Measurements from ENCODE around the gene PPP1R9B. TPM values are rescaled to one million over a fixed set of nuclear protein-coding genes. Genes with fewer than 3 reads are reported as not detected.

PPP1R9B gene, protein sequence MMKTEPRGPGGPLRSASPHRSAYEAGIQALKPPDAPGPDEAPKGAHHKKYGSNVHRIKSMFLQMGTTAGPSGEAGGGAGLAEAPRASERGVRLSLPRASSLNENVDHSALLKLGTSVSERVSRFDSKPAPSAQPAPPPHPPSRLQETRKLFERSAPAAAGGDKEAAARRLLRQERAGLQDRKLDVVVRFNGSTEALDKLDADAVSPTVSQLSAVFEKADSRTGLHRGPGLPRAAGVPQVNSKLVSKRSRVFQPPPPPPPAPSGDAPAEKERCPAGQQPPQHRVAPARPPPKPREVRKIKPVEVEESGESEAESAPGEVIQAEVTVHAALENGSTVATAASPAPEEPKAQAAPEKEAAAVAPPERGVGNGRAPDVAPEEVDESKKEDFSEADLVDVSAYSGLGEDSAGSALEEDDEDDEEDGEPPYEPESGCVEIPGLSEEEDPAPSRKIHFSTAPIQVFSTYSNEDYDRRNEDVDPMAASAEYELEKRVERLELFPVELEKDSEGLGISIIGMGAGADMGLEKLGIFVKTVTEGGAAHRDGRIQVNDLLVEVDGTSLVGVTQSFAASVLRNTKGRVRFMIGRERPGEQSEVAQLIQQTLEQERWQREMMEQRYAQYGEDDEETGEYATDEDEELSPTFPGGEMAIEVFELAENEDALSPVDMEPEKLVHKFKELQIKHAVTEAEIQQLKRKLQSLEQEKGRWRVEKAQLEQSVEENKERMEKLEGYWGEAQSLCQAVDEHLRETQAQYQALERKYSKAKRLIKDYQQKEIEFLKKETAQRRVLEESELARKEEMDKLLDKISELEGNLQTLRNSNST
- total RNA-seq (10 to 100 TPM in 1 of 2 donors, 1 to 10 TPM in 1; 7.4 to 26.1 TPM), polyA plus RNA-seq (1 to 10 TPM in 1 of 2 donors, under 1 TPM in 1; 0.90 to 6.7 TPM)

DNA sequence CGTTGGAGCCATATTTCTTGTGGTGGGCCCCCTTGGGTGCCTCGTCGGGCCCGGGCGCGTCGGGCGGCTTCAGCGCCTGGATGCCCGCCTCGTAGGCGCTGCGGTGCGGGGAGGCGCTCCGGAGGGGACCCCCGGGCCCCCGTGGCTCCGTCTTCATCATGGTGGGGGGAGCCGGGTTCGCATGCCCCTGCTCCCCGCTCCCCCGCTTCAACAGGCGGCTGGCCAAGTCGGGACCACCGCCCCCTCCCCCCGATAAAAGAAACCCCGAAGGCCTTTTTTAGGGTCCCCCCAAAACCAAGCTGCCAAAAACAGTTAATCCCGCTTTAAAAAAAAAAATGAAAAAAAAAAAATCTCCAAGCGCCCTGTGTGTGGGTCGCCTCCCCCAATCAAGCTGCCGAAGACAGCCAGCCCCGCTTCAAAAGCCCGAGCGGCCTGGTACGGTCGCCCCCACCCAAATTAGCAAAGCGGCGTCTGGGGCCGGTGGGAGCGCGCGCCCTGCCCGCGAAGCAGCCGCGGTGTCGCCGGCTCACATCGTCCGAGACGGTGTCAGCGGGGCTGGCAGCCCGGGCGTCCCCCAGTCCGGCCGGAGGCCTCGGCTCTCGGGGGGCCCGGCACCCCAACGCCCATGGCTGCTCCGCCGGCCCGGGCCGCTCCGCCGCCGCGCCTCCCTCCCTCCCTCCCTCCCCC, at the start of gene PPP1R9B:
Gene PPP1R9B, minus strand, starts transcription at position 324 of the 687 bp plus-strand sequence. Its CDS starts 164 bp downstream, at position 160.
- Histone ChIP-seq H3K9ac (ENCODE audit: low read depth in 1 of 2, low read length in 2 of 2) (peak within 1 kb of the TSS; percentile 34 to 52), H3K9me3 (ENCODE audit: control insufficient read depth in 4 of 4, low read length in 3 of 4) (no peaks in the 10 kb centered on the region), H3K27ac (ENCODE audit: low read depth in 1 of 2, low read length in 2 of 2) (peak within 1 kb of the TSS; percentile 79 to 82), H3K36me3 (ENCODE audit: control insufficient read depth in 4 of 4, insufficient read depth in 3 of 4, low read depth in 1 of 4, low read length in 3 of 4) (no peaks in the 10 kb centered on the region), H3K27me3 (ENCODE audit: control insufficient read depth in 4 of 4, insufficient read depth in 4 of 4, low read length in 3 of 4) (no peaks in the 10 kb centered on the region), H3K4me1 (ENCODE audit: control insufficient read depth in 4 of 4, insufficient read depth in 4 of 4, low read length in 3 of 4) (peaks cover 17 to 56% (median 47%) of the 10 kb centered on the region in 4 donors), H3K4me3 (ENCODE audit: low read depth in 1 of 3, low read length in 3 of 3) (peak within 1 kb of the TSS in 2 of 3 donors; percentile 63 to 73)
- no peak for TF ChIP-seq FOXA2 (IDR thresholded peaks at IDR 0.05)
- WGBS = under 1% methylated on average over 69 of the region's 69 CpGs
- DNase-seq (ENCODE audit: low spot score) = no peak

- TF ChIP-seq, protein P1, sequence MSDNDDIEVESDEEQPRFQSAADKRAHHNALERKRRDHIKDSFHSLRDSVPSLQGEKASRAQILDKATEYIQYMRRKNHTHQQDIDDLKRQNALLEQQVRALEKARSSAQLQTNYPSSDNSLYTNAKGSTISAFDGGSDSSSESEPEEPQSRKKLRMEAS (IDR thresholded peaks at IDR 0.05) = peak; percentile 46
- TF ChIP-seq TAF1 (conservative IDR thresholded peaks at IDR 0.05) (peak; percentile 45), EGR1 (IDR thresholded peaks at IDR 0.05; ENCODE audit: low read depth in 2 of 2) (no peak), NR2F2 (IDR thresholded peaks at IDR 0.05) (peak; percentile 26), GABPA (IDR thresholded peaks at IDR 0.05 in 1 of 2, conservative IDR thresholded peaks at IDR 0.05 in 1 of 2) (no peak), ZBTB33 (IDR thresholded peaks at IDR 0.05) (no peak), CTCF (IDR thresholded peaks at IDR 0.05; ENCODE audit: low read depth, low read length, missing input control) (no peak), HNF4G (IDR thresholded peaks at IDR 0.05) (no peak), HNF4A (conservative IDR thresholded peaks at IDR 0.05) (peak; percentile 12 to 34), FOXA2 (IDR thresholded peaks at IDR 0.05) (no peak), RXRA (IDR thresholded peaks at IDR 0.05) (peak; percentile 25 to 33), ATF3 (IDR thresholded peaks at IDR 0.05) (no peak), YY1 (IDR thresholded peaks at IDR 0.05) (peak; percentile 55), JUND (IDR thresholded peaks at IDR 0.05) (no peak), FOXA1 (IDR thresholded peaks at IDR 0.05) (no peak), RAD21 (IDR thresholded peaks at IDR 0.05) (no peak), REST (IDR thresholded peaks at IDR 0.05) (peak; percentile 5), SP1 (IDR thresholded peaks at IDR 0.05) (peak; percentile 56)
- Histone ChIP-seq H3K4me1 (ENCODE audit: control insufficient read depth in 4 of 4, insufficient read depth in 4 of 4, low read length in 3 of 4) (peaks cover 0 to 15% (median 4%) of the 10 kb centered on the region in 4 donors), H3K27me3 (ENCODE audit: control insufficient read depth in 4 of 4, insufficient read depth in 4 of 4, low read length in 3 of 4) (peaks cover 0 to 2% (median 0%) of the 10 kb centered on the region in 4 donors), H3K27ac (ENCODE audit: low read depth in 1 of 2, low read length in 2 of 2) (peak overlapping the region; percentile 36 to 82), H3K9me3 (ENCODE audit: control insufficient read depth in 4 of 4, low read length in 3 of 4) (no peaks in the 10 kb centered on the region), H3K4me3 (ENCODE audit: low read depth in 1 of 3, low read length in 3 of 3) (peak overlapping the region in 2 of 3 donors; percentile 32 to 34), H3K36me3 (ENCODE audit: control insufficient read depth in 4 of 4, insufficient read depth in 3 of 4, low read depth in 1 of 4, low read length in 3 of 4) (no peaks in the 10 kb centered on the region), H3K9ac (ENCODE audit: low read depth in 1 of 2, low read length in 2 of 2) (peak overlapping the region in 1 of 2 donors; percentile 49)
- WGBS = 2% methylated on average over 36 of the region's 36 CpGs
- peak; percentile 66 for DNase-seq (ENCODE audit: low spot score)
Measured at GRCh38 chr17:50199803-50200456, 49.5 kb upstream of the PPP1R9B start.

Measured in liver (tissue), 9 donors.